Inferior parietal cortex (tissue), 1 donor: ENCODE measurements around the gene RIMS1.
"Not testable (repeated sequence)": the region's sequence is repeated elsewhere in the genome, so short reads cannot be mapped to it uniquely, and the experiment has no call there.

Experiments used
- DNase-seq: peaks from one replicate; pipeline ENCODE4 v3.0.0-alpha.2; 2016; ENCODE audit errors: extremely low spot score

RIMS1 gene

GRCh38 chr6:71977884-71978283 lies 91.5 kb downstream of the RIMS1 start:
- DNase-seq = no peak

DNA sequence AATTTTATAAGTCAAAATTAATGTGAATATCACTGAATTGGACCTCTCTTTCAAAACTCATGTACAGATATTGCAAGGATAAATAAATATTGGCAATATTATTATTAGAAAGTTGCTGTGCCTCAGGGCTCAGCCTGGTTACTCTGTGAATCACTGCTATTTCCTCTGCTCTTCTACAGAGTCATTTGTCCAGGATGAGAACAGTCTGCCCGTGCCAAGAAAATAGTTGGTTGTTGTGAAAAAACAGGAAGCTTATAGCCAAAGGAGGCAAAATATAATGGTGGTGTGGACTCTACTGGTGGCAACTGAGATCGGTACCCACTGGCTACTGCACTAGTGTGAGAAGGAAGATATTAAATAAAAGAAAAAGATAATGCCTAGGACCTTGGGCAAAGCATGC lies 93.6 kb downstream of the RIMS1 start:
- DNase-seq = no peak

- DNase-seq = no peak
Observed at GRCh38 chr6:71982389-71982788, 96.0 kb downstream of the RIMS1 start.

DNA sequence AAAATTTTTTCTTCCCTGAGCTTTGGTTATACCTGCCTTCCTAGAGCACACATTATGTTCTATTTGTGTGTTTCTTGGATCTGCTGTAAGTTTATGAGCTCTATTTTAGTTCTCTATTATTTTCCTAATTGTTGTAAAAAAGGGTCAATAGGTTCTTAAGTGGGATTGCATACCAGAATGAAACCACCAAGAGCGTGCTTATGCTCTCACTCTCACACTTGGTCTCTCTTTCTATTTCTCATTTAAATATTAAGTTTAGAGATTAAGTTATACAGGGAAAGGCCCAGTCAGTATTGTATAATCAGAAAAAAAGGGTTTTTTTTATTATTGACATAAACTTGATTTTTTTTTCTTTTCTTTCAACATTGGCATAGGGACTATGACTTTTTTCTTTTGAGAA lies 96.8 kb downstream of the RIMS1 start:
- DNase-seq = no peak

GRCh38 chr6:71994705-71995271 lies 108.4 kb downstream of the RIMS1 start:
- no peak for DNase-seq

GRCh38 chr6:71997341-71997740 lies 111.0 kb downstream of the RIMS1 start:
- DNase-seq = no peak

DNA sequence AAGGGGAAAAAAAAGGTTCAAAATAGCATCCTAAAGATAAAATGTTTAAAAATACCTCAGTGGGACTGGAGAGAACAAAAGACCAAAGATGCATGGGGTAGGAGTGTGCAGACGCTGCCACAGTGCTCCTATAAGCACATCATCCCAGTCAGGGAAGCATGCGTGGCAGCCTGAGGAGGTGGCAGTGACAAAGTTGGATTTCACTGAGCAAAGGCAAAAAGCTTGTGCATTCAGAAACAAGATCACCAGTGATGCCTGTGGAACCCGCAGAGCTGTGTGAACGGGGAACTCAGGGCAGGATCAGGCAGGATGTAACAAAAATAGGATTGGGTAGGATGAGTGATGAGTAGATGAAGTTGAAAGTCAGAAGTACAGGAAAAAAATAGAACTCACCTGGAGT lies 116.1 kb downstream of the RIMS1 start:
- no peak for DNase-seq

DNA sequence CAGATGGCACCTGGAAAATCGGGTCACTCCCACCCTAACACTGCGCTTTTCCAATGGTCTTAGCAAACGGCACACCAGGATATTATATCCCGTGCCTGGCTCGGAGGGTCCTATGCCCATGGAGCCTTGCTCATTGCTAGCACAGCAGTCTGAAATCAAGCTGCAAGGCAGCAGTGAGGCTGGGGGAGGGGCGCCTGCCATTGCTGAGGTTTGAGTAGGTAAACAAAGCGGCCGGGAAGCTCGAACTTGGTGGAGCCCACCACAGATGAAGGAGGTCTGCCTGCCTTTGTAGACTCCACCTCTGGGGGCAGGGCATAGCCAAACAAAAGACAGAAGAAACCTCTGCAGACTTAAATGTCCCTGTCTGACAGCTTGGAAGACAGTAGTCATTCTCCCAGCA lies 120.2 kb downstream of the RIMS1 start:
- DNase-seq = not testable (repeated sequence)

- no peak for DNase-seq
Observed at GRCh38 chr6:72022830-72023229, 136.5 kb downstream of the RIMS1 start.

- DNase-seq = no peak
Observed at GRCh38 chr6:72031471-72031870, 145.1 kb downstream of the RIMS1 start.

- DNase-seq = no peak
Observed at GRCh38 chr6:72032086-72032485, 145.7 kb downstream of the RIMS1 start.

GRCh38 chr6:72035486-72035885 lies 149.1 kb downstream of the RIMS1 start:
- no peak for DNase-seq

DNA sequence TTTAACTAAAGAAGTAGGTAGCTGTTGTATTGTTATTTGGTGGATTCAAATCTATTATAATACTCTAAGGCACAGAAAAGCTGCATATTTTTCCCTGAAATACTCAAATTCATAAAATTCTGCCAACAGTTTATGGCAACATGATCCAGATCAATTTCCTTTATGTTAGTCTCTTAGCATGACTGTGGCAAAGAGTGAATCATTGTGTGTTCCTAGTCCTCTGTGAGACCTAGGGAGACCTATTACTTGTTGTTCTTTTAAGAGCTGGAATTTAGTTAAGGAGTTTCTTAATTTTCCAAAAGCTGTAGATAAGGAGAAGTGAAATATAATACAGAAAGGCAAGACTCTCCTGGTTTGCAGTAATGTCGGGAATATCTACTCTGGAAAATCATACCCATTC lies 149.6 kb downstream of the RIMS1 start:
- DNase-seq = no peak

DNA sequence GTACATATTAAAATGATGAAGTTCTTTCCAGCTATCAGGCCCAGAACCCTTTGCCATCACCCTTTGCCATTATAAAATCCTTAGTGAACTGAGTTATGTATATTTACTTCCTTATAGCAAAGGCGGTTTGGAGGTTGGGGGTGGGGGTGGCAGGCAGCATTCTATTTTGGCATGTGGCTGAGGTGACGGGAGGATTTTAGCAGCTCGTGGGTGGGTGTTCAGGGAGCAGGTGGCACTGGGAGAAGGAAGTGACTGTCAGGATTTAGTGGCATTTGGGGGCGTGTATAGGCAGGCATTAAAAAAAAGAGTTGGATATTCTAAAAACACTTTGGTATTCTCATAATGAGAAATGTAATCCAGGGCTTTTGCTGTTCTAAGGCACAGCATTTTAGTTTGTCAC lies 150.7 kb downstream of the RIMS1 start:
- no peak for DNase-seq

DNA sequence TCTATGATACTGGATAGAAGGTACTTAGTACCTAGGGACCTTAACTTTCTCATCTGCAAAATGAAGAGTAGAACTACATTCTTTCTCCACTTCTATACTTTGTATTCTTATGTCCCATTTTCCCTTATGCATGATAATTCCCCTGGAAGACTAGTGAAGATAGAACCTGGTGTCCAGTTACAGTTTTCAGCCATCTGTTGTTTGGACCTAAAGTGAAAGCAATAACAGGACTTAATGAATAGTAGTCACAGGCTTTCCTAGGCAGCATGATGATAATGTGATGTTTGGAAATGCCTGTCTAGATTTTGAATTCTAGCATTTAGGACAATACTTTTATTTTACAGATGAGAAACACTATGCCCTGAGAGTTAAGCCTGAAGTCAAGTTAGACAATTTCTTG lies 153.8 kb downstream of the RIMS1 start:
- no peak for DNase-seq

DNA sequence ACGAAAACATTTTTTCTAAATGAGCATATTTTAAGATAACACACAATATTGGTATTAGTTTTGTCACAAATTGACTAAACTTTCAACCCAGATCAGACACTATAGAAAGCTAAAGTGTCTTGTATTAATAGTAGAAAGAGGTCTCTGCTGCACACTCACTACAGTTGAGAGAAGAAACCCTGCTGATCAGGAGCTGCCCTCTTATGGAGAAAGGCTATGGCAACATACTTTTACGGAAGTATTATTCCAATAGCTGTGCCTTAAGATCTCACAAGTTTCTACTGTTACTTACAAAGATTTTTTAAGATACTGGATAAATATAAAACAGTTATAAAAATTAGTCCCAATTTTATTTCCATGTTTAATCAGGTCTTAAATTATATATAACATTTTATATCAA lies 155.7 kb downstream of the RIMS1 start:
- DNase-seq = no peak

GRCh38 chr6:72048080-72048479 lies 161.7 kb downstream of the RIMS1 start:
- no peak for DNase-seq

GRCh38 chr6:72049376-72049775 lies 163.0 kb downstream of the RIMS1 start:
- no peak for DNase-seq

- DNase-seq = no peak
Observed at GRCh38 chr6:72061286-72061685, 174.9 kb downstream of the RIMS1 start.

- DNase-seq = no peak
Observed at GRCh38 chr6:72064399-72064975, 178.1 kb downstream of the RIMS1 start.

DNA sequence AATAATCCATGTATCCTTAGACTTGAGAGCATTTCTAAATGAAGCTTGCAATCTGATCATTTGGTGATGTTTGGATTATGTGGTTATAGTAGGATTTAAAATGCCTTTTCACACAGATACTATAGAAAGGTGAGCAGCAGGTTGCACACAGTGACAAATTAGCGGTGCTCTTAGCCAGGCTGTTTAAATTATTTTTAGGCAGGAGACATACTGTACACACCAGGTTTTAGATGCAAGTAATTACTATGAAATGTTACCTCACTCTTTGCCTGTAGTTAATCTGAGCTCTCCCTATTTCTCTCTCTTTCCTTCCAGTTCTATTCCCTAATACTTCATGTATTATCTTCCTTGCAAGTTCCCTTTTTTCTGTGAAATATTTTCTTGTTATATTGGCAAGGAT lies 191.7 kb downstream of the RIMS1 start:
- DNase-seq = no peak

DNA sequence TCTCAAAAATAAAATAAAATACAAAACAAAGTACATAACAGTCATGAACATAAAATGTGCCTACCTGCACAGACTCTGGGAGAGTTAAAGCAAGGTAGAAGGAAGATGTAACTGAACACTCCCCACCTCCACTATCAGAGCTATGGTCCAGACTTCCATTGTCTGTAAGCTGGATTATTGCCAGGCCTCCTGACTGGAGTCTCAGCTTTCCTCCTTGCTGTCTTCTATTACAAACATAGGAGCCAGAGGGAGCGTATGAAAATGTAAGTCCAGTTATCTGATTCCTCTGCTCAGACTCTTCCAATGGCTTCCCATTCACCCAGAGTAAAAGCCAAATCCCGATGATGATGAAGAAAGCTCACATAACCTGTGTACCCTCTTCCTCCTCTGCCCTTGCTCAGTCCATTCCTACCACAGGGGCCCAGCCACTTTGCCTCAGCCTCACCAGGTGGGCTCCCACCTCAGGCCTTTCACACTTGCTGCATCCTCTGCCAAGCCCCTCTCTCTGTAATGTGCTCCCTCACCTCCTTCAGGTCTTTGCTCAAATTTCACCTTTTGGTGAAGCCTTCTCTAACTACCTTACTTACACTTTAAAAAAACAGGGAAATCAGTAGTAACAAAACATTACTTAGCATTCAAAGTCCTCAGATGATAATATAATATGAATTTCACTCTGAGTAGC lies 194.1 kb downstream of the RIMS1 start:
- DNase-seq = no peak

DNA sequence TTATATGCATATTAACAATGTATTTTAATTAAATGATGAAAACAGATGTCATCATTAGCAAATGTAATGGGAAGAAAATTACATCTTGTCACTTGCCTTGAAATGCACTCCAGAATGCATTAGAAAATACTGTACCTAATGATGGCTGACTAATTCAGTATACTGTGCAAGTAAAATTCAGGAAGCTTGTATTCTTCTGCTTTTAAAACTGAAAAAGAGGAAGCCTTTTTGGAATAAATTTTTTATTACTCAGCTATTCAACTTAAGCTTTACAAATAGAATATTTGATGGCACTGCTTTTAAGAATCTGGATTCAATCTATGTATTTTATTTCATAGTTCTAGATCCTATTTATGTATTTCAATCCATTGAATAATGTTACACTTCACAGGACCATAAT lies 195.5 kb downstream of the RIMS1 start:
- DNase-seq = no peak

DNA sequence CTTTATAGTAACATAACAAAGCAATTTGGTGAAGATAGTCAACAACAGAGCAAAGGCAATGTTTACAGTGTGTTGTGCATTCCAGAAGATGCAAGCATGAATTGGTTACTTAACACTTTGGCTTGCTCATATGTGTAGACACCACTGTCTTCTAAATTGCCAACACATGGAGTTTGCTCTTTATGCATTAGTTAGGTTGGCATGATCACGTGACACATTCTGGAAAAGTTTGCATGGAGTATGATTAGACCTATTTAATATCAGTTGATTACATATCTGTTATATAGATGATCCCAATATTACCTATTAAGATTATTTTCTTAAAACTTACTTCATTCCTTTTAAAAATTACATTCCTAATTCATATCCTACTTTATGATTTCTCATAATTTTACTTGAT lies 197.6 kb downstream of the RIMS1 start:
- DNase-seq = no peak
